Hypothalamus (tissue), 51 donors: ENCODE measurements around the gene CAPRIN2.

Source experiments
- DNase-seq, 51 donors: peaks; one replicate each; lab custom pipeline; 2025; lab: John Stamatoyannopoulos, UW

The CAPRIN2 gene, protein sequence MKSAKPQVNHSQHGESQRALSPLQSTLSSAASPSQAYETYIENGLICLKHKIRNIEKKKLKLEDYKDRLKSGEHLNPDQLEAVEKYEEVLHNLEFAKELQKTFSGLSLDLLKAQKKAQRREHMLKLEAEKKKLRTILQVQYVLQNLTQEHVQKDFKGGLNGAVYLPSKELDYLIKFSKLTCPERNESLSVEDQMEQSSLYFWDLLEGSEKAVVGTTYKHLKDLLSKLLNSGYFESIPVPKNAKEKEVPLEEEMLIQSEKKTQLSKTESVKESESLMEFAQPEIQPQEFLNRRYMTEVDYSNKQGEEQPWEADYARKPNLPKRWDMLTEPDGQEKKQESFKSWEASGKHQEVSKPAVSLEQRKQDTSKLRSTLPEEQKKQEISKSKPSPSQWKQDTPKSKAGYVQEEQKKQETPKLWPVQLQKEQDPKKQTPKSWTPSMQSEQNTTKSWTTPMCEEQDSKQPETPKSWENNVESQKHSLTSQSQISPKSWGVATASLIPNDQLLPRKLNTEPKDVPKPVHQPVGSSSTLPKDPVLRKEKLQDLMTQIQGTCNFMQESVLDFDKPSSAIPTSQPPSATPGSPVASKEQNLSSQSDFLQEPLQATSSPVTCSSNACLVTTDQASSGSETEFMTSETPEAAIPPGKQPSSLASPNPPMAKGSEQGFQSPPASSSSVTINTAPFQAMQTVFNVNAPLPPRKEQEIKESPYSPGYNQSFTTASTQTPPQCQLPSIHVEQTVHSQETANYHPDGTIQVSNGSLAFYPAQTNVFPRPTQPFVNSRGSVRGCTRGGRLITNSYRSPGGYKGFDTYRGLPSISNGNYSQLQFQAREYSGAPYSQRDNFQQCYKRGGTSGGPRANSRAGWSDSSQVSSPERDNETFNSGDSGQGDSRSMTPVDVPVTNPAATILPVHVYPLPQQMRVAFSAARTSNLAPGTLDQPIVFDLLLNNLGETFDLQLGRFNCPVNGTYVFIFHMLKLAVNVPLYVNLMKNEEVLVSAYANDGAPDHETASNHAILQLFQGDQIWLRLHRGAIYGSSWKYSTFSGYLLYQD

GRCh38 chr12:30754750-30755394, at the start of gene CAPRIN2:
Gene CAPRIN2, minus strand, starts transcription at chr12:30754951. Its CDS starts 1,431 bp downstream, at chr12:30753520.
- DNase-seq, result peak; percentile 63 to 95 (median 88)

DNA sequence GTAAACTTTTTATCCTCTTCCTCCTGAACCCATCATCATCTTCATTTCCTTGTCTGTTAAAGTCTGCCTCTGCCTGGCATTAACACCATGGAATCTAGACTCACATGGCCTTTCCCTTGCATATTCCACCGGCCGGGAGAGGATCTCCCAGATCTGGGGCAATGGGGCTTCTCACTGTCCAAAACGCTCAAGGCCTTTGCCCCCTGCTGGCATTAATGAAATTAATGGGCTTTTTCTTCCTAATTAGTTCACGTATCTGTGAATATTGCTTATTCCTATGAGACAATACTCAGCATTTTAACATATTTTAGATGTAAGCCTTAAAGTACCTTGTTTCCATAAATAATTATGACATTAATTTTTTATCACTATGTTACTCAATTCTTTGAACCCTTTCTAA, 42.9 kb upstream of the CAPRIN2 start:
- no peak for DNase-seq

DNA sequence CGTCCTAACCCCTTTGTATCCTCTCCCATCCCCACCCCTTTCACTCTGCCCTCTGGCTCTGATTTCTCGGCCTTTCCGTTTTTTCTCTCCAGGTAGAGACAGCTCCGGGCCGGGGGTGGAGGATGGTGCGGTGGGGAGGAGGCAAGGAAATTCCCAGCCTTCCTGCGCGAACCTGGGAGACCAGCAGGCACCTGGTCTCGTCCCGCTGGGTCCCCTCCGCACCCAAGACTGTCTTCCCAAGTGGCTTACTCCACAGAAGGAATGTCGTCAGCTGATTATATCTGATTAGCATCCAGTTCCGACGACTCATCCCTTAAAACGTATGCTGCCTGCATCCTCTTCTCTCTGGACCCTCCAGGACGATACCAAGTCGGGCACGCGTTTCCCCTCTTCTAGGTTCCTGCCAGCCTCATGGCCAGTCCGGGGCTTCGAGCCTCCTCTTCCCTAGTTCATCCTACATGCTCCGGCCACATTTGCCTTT, 42.2 kb upstream of the CAPRIN2 start:
- peak in 2 of 51 donors; percentile 7 to 15 for DNase-seq

GRCh38 chr12:30796313-30796780, 41.6 kb upstream of the CAPRIN2 start:
- DNase-seq, result peak in 7 of 51 donors; percentile 4 to 43 (median 20)

DNA sequence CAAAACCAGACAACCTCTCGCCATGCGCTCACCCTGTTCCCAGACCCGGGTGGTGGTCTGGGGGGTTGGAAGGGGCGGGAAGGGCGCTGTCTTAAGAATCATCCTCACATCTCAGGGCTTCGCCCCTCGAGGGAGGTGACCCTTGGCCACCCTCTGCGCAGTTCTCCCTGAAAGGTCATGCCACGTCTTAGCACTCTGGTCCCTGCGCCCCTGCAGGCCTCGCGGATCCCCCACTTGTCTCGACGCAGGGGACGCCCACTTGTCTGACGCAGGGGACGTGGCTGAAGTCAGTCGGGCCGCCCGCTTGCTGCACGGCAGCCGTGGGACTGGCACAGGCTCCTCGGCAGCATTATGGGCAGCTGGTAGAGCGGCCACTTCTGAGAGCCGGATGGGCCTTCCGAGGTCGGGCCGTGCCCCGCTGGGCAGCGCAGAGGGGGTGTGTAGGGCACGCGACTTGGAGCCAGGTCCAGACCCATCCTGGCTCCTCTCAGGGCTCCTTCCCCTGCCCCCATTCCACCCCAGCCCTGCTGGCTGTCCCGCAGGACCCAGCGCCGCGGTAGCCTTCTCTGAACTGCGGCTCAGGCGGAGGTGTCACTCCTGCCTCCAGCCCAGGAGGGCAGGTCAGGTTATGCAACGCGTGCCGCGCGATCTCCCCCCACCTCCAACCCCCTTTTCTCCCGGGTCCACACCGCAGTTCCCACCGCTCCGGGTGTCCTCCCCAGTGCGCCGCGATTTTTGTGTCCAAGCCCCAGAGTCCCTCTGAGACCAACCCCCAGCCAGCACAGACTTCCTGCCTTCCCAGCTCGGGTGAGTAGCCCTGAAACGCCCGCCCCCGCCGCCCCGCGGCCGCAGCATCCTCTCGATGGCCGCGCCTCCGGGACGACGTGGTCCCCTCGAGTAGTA, 40.9 kb upstream of the CAPRIN2 start:
- DNase-seq, result peak in 10 of 51 donors; percentile 12 to 67 (median 30)

DNA sequence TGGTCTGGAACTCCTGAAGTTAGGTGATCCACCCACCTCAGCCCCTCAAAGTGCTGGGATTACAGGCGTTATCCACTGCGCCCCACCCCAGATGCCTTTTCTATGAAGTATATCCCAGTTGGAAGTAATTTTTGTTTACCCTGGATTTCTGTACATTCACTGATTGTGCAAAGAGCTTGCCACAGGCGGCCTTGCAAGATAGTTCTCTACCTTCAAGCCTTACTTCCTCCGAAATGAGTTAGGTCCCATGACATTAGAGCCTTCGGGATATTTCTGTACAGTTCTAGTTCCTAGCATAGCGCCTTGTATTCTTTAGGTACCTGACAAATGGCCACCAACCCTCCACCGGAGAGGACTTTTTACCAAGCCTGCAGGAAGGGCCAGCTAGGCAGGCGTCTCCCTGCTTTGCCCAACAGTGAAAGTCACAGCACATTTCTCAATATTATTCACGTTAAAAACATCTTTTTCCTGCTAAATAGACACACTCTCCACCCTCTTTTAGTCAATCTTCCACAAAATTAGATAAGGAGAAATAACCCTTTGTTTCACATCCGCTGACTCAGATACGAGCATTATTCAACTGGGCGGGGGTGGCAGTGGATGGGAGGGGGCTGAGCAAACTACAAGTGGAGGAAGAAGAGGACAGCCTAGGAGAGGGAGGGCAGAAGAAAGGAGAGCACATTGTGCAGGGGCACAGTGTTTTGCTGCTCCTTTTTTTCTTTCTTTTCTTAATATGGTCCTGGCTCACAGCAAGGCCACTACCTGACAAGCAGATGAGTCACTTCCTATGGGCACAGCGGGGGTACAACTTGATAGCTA, 40.0 kb upstream of the CAPRIN2 start:
- peak in 2 of 51 donors; percentile 30 to 67 for DNase-seq

DNA sequence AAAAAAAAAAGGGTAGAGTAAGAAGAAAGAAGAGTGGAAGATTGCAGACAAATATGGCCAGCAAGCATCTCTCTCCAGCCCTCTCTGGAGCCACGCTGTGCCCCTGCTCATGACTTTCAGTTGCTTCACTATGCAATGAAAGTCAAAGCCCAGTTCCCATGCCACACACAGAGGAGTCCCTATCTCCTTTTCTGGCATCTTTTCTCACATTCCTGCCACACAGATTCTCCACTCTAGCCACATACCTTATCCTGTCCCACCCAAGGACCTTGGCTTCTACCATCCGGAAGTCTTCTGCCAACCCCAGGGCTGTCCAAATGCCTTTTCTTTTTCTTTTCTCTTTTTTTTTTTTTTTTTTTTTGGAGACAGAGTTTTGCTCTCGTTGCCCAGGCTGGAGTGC, 39.3 kb upstream of the CAPRIN2 start:
- DNase-seq, result no peak

DNA sequence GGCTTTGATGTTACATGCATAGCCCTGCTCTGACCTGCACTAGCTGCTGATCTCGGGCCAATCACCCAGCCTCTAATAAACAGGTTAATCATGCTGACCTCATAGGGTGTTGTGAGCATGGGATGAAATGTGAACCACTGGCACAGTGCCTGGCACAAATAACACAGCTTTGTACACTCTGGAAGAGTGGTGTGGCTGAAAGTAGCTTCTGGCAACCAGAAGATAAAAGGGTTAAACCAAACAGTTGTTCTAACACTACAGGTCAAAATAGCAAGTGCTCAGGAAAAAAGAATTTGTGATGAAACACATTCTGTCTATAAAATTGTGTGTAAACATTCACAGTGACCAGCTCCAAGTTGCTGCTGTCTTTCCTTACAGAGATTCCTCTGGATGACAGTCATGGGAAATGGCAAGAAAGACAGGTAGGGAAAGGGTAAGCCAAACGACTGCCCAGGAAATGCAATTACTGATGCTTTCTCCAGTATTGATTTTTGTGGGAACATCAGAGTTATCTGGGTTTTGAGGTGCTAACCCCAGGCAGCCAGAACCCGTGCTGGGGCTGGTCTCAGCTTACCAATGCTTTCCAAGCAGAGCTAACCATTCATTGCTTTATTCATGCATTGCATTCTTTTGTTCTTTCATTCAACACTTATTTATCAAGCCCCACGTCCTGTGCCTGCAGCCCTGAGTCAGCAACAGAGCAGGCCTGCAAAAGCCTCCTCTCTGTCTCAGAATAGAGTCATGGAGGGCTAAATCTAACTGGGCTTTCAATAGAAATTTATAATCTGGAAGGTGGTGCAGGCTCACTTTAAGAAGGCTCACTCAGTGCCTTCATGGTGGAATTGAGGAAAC, 38.1 kb upstream of the CAPRIN2 start:
- no peak for DNase-seq

GRCh38 chr12:30792085-30792484, 37.3 kb upstream of the CAPRIN2 start:
- no peak for DNase-seq

- no peak for DNase-seq
Measured at GRCh38 chr12:30788754-30789153, 34.0 kb upstream of the CAPRIN2 start.

GRCh38 chr12:30785630-30786029, 30.9 kb upstream of the CAPRIN2 start:
- DNase-seq, result no peak

DNA sequence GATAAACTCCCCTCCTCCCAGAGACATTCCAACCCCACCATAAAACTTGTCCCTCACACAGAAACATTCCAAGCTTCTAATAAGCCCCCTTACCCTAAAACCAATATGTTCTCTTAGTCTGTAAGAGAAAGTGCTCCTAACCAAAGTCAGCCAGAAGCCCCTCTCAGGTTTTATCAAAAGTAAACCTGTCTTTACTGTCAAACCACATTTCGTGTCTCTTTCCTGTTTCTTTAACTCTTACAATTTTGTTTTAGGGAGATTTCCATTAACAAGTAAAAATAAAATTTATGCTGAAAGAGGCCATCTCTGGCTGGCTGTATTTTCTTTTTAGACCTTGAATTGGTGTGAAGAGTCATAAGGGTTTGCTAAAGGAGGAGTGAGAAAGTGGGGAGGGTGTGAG, 29.8 kb upstream of the CAPRIN2 start:
- DNase-seq, result no peak

DNA sequence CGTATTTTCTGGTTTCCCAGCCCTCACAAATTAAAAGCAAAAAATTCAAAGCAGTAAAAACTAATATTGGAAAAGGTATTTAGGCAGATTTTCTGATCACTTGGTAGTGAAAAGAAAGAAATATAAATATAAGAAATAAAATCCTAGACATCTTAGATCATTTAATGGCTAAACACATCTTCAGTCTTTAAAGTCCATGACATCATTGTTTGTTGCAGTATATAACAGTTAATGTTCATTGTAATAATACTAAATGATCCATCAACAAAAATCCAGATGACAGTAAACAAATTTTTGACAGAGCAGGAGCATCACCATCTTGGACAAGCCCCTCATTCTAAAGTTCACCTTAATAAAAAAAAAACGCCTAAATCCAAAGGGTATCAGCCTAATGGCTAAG, 29.2 kb upstream of the CAPRIN2 start:
- no peak for DNase-seq

GRCh38 chr12:30782316-30783173, 27.8 kb upstream of the CAPRIN2 start:
- DNase-seq, result no peak

- no peak for DNase-seq
Measured at GRCh38 chr12:30779578-30779977, 24.8 kb upstream of the CAPRIN2 start.

DNA sequence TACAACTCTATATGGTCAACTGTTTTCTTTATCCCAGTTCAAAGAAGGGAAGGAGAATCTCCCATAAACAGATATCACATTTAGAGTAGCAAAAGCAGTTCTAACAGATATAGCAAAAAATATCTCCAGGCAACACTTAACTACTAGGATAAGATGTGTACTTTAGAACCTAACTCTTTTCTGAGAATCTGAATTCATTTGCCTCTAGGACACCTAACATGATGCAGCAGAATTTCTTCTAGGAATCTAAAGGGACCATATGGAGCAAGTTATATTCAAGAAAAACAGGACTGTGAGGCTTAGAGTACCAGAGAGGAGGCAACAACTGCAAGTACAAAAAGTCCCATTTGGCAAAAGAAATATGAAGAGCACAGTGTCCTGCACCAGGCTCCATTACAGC, 24.4 kb upstream of the CAPRIN2 start:
- DNase-seq, result no peak

- DNase-seq, result no peak
Measured at GRCh38 chr12:30774599-30774998, 19.8 kb upstream of the CAPRIN2 start.
